SK-N-SH (cell line): Measurements from ENCODE around the gene PDE10A.

ENCODE experiments used
- EP300 ChIP-seq, 2 experiments: IDR thresholded peaks; 2 replicates each; pipeline versions ENCODE4 v1.4.0 to v1.6.1; 2012; ENCODE audit warnings: borderline replicate concordance in 1 of 2, low read depth in 1 of 2, low read length in 1 of 2
- FOSL2 ChIP-seq: IDR thresholded peaks from 2 replicates; pipeline ENCODE4 v1.4.0; 2012; ENCODE audit warnings: low read depth, mild to moderate bottlenecking, moderate library complexity, borderline replicate concordance
- POLR2AphosphoS5 ChIP-seq: IDR thresholded peaks from 2 replicates; pipeline ENCODE4 v1.6.1; 2012; ENCODE audit warnings: low read depth, low read length
- SIN3A ChIP-seq: IDR thresholded peaks from 2 replicates; pipeline ENCODE4 v1.6.1; 2012; ENCODE audit warnings: low read depth, mild to moderate bottlenecking, low read length, moderate library complexity, borderline replicate concordance
- TAF1 ChIP-seq: IDR thresholded peaks from 2 replicates; pipeline ENCODE4 v1.6.1; 2012; ENCODE audit warnings: low read depth, mild to moderate bottlenecking, low read length, moderate library complexity, borderline replicate concordance
- YY1 ChIP-seq: IDR thresholded peaks from 2 replicates; pipeline ENCODE4 v1.4.0; 2012; ENCODE audit warnings: low read depth, mild to moderate bottlenecking
- TF ChIP-seq, protein P1 (sequence below): fragments of 200-600 bp; sonication (generic); IDR thresholded peaks from 2 replicates; pipeline ENCODE4 v1.6.1; 2017; ENCODE audit warnings: antibody characterized with exemption, mild to moderate bottlenecking, moderate library complexity
- TF ChIP-seq, protein P2 (sequence below): IDR thresholded peaks from 2 replicates; pipeline ENCODE4 v1.4.0; 2012; ENCODE audit warnings: low read depth

DNA sequence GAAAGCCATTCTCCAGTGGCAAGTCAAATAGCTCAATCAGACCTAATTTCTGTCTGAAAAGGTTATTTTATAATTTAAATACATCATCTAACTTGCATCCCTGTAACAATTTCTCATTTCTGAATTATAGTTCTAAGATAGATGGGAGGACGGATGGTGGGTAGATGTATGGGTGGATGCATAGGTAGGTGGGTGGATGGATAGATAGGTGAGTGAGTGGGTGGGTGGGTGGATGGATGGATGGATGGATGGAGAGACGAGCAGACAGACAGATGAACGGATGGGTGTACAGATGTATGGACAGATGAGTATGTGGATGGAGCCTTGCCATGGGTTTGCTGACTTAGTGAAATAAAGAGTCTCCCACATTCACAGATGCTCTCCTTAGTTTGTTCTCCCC lies 20.0 kb downstream of the PDE10A start:
- no peak for TF ChIP-seq SIN3A
- TF ChIP-seq TAF1: no peak
- no peak for TF ChIP-seq FOSL2
- TF ChIP-seq, protein P1, sequence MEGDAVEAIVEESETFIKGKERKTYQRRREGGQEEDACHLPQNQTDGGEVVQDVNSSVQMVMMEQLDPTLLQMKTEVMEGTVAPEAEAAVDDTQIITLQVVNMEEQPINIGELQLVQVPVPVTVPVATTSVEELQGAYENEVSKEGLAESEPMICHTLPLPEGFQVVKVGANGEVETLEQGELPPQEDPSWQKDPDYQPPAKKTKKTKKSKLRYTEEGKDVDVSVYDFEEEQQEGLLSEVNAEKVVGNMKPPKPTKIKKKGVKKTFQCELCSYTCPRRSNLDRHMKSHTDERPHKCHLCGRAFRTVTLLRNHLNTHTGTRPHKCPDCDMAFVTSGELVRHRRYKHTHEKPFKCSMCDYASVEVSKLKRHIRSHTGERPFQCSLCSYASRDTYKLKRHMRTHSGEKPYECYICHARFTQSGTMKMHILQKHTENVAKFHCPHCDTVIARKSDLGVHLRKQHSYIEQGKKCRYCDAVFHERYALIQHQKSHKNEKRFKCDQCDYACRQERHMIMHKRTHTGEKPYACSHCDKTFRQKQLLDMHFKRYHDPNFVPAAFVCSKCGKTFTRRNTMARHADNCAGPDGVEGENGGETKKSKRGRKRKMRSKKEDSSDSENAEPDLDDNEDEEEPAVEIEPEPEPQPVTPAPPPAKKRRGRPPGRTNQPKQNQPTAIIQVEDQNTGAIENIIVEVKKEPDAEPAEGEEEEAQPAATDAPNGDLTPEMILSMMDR: no peak
- no peak for TF ChIP-seq YY1
- TF ChIP-seq POLR2AphosphoS5: no peak
- no peak for TF ChIP-seq EP300 (IDR thresholded peaks at IDR 0.05; ENCODE audit: borderline replicate concordance in 1 of 2, low read depth in 1 of 2, low read length in 1 of 2)
- TF ChIP-seq, protein P2, sequence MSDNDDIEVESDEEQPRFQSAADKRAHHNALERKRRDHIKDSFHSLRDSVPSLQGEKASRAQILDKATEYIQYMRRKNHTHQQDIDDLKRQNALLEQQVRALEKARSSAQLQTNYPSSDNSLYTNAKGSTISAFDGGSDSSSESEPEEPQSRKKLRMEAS: no peak
